Measurements from ENCODE around the gene PANX2.

The PANX2 gene

GRCh38 chr22:50192436-50193204 lies 22.1 kb downstream of the PANX2 start:
- in situ Hi-C loops (cut with HindIII; ENCODE audit: low pct_unique_long_range_greater_than_20kb, low sequenced_read_pairs), result no loop called here
- TF ChIP-seq JUND (IDR thresholded peaks at IDR 0.05; ENCODE audit: low read depth), result no peak
- no peak for DNase-seq (ENCODE audit: low read depth in 1 of 2, low spot score in 1 of 2)

DNA sequence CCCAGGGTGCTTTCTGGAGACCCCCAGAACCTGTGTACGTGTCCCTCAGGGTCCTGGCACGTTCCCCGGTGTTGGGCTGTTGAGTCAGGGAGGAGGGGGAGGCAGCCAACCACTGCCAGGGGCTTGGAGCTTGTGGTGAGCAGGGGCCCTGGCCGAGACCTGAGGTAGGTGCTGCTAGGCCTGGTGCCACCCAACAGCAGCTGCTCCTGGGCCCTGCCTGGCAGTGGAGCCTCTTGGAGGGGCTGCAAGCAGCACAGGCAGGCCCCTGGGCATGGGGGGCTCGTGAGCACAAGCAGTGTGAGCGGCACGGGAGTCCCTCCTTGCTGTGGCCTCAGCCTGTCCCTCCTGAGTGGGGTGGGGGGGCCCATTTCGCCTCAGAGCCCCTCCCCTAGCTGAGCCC lies 23.1 kb downstream of the PANX2 start:
- TF ChIP-seq JUND (IDR thresholded peaks at IDR 0.05; ENCODE audit: low read depth), result no peak
- in situ Hi-C loops (cut with HindIII; ENCODE audit: low pct_unique_long_range_greater_than_20kb, low sequenced_read_pairs), result no loop called here
- DNase-seq (ENCODE audit: low read depth in 1 of 2, low spot score in 1 of 2), result no peak

GRCh38 chr22:50194037-50194805 lies 23.7 kb downstream of the PANX2 start:
- no peak for DNase-seq (ENCODE audit: low read depth in 1 of 2, low spot score in 1 of 2)
- TF ChIP-seq JUND (IDR thresholded peaks at IDR 0.05; ENCODE audit: low read depth), result no peak
- in situ Hi-C loops (cut with HindIII; ENCODE audit: low pct_unique_long_range_greater_than_20kb, low sequenced_read_pairs), result no loop called here

- in situ Hi-C loops (cut with HindIII; ENCODE audit: low pct_unique_long_range_greater_than_20kb, low sequenced_read_pairs), result no loop called here
- no peak for DNase-seq (ENCODE audit: low read depth in 1 of 2, low spot score in 1 of 2)
- no peak for TF ChIP-seq JUND (IDR thresholded peaks at IDR 0.05; ENCODE audit: low read depth)
Observed at GRCh38 chr22:50196256-50196655, 25.7 kb downstream of the PANX2 start.

GRCh38 chr22:50197000-50197800 lies 26.7 kb downstream of the PANX2 start:
- in situ Hi-C loops (cut with HindIII; ENCODE audit: low pct_unique_long_range_greater_than_20kb, low sequenced_read_pairs), result no loop called here
- no peak for DNase-seq (ENCODE audit: low read depth in 1 of 2, low spot score in 1 of 2)
- no peak for TF ChIP-seq JUND (IDR thresholded peaks at IDR 0.05; ENCODE audit: low read depth)

- in situ Hi-C loops (cut with HindIII; ENCODE audit: low pct_unique_long_range_greater_than_20kb, low sequenced_read_pairs), result no loop called here
- TF ChIP-seq JUND (IDR thresholded peaks at IDR 0.05; ENCODE audit: low read depth), result no peak
Observed at GRCh38 chr22:50197856-50198623, 27.5 kb downstream of the PANX2 start.

DNA sequence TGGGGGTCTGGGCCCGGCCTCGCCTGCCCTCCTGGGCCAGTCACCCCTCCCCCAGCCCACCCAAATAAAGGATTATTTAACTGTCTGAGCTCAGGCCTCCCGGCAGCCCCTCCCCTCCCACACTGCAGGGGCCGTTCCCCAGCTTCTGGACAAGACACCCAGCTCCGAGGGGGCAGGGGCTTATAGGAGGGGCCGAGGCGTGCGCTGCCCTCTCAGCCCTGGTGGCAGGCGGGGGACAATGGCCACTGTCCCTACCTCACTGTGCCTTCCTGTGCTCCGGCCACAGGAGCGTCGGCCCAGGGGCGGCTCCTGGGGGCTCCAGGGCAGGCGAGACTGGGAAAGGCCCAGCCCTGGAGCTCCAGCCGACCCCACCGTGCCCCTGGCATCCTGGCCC lies 28.1 kb downstream of the PANX2 start:
- TF ChIP-seq JUND (IDR thresholded peaks at IDR 0.05; ENCODE audit: low read depth), result no peak
- in situ Hi-C loops (cut with HindIII; ENCODE audit: low pct_unique_long_range_greater_than_20kb, low sequenced_read_pairs), result no loop called here
- no peak for DNase-seq (ENCODE audit: low read depth in 1 of 2, low spot score in 1 of 2)

More at GRCh38 chr22:50197856-50198623, 27.5 kb downstream of the PANX2 start:
- DNase-seq (ENCODE audit: low read depth in 1 of 2, low spot score in 1 of 2), result no peak

DNA sequence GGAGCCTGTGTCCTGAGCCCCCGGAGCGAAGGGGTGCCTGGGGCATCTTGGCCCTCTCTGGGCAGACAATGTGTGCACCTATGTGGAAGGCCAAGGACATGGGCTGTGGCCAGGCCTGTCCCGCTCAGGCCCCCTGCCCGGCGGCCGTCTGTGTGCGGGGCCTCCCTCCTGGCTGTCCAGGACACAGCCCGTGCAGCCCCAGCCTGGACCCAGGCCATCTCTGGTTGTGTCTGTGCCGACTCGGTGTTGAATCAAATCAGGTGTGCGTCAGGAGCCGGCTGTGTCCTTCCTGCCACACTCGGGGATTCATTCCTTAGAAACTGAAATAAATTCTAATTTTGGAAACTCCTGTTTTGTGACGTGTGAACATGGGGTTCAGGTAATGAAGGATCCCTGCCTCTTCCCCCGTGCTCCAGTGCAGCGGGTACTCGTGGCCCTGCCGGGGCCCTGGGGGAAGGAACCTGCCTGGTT lies 28.8 kb downstream of the PANX2 start:
- in situ Hi-C loops (cut with HindIII; ENCODE audit: low pct_unique_long_range_greater_than_20kb, low sequenced_read_pairs), result no loop called here
- TF ChIP-seq JUND (IDR thresholded peaks at IDR 0.05; ENCODE audit: low read depth), result no peak
- no peak for DNase-seq (ENCODE audit: low read depth in 1 of 2, low spot score in 1 of 2)

DNA sequence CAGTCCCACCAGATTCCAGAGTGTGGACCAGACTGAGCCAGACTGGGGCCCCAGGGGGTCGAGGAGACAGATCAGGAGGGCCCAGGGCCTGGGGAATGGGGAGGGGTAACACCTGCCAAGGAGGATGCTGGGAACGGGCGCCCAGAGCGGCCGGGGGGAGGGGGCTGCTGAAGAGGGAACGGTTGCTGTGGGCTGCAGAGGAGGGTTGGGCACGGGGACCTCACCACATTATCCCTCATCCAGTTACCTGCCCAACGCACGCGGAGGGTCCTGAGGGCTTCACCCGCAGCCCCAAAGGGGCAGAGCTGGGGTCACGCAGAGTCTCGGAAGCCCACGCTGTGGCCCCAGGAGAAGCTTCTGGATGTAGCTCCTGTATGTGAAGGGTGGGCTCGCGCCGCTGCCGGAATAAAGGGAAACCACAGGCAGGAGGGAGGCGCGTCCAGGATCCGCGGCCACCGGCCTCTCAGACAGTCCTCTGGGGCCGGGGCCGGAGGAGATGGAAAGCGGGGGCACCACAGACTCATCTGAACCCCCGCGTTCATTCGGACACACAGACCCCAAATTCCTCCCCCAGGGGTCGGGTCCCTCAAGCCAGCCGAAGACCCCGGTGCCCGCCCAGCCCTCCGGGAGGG lies 29.4 kb downstream of the PANX2 start:
- no peak for TF ChIP-seq JUND (IDR thresholded peaks at IDR 0.05; ENCODE audit: low read depth)
- no peak for DNase-seq (ENCODE audit: low read depth in 1 of 2, low spot score in 1 of 2)
- in situ Hi-C loops (cut with HindIII; ENCODE audit: low pct_unique_long_range_greater_than_20kb, low sequenced_read_pairs), result no loop called here

GRCh38 chr22:50200461-50201190 lies 30.1 kb downstream of the PANX2 start, which contains the start of gene SELENOO:
Gene SELENOO, plus strand, starts transcription at chr22:50201011. Its CDS starts 26 bp downstream, at chr22:50201037.
- no peak for TF ChIP-seq JUND (IDR thresholded peaks at IDR 0.05; ENCODE audit: low read depth)
- in situ Hi-C loops (cut with HindIII; ENCODE audit: low pct_unique_long_range_greater_than_20kb, low sequenced_read_pairs), result no loop called here
- peak; percentile 87 to 99 for DNase-seq (ENCODE audit: low read depth in 1 of 2, low spot score in 1 of 2)

Measured in T47D (cell line).